HG03460 (cell line): ENCODE measurements around the gene XXYLT1.

Experiments
- ATAC-seq: cut with Tn5 transposase; IDR thresholded peaks from one replicate; pipeline ENCODE4 v1.9.1; 2021; ENCODE audit not compliant: unreplicated experiment

Gene XXYLT1

GRCh38 chr3:195135917-195136316 is 135.0 kb downstream of the XXYLT1 start:
- no peak for ATAC-seq

GRCh38 chr3:195134431-195134830 is 136.5 kb downstream of the XXYLT1 start:
- no peak for ATAC-seq

DNA sequence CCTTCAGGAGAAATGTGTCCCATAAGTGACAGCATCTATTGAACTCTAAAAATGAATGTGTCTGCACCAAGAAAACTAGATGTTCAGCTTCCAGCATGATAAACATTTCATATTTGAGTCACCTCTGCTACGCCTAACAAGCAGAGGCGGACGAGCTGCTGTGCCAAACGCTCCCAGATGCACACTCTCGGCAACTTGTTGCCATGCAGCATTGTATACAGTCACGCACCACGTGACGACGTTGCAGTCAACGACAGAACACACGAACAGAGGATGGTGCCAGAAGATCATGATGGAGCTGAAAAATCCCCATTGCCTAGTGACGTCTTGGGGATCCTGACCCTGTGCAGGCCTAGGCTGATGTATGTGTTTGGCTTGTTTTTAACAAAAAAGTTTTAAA is 137.5 kb downstream of the XXYLT1 start:
- no peak for ATAC-seq

GRCh38 chr3:195133013-195133412 is 137.9 kb downstream of the XXYLT1 start:
- ATAC-seq, result no peak

- ATAC-seq, result no peak
Measured at GRCh38 chr3:195131176-195131575, 139.8 kb downstream of the XXYLT1 start.

- ATAC-seq, result peak; percentile 92
Measured at GRCh38 chr3:195129644-195130492, 141.1 kb downstream of the XXYLT1 start.

GRCh38 chr3:195129072-195129643 is 141.8 kb downstream of the XXYLT1 start:
- ATAC-seq, result no peak

GRCh38 chr3:195128255-195129071 is 142.5 kb downstream of the XXYLT1 start:
- no peak for ATAC-seq

- no peak for ATAC-seq
Measured at GRCh38 chr3:195126056-195126605, 144.8 kb downstream of the XXYLT1 start.

GRCh38 chr3:195125646-195126045 is 145.3 kb downstream of the XXYLT1 start:
- ATAC-seq, result no peak

DNA sequence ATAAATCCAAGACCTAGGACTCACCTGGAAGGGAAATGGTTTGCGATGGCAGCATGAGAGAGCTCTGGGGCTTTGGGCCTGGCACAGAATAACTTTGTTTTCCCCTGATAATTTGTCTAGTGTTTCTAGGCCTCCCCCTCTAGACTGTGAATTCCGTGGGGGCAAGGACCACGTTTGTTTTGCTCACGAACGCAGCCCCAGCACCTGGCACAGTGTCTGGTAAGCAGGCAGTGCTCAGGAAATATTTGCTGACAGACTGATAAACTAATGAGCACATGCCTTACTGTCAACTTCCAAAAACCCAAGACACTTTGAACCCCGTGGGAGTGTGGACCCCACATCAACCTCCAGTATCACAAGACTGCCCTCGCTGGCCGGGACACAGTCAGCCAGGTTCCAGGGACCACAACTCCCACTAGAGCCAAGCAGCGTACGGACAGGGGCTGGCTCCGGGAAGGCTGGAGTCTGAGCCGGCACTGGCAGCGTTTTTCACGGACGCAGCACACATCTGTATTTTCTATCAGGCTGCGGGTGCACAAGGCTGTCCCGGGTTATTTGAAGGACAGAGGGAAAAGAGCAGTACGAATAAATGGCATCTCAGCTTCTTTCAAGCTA is 146.5 kb downstream of the XXYLT1 start:
- ATAC-seq, result no peak

GRCh38 chr3:195123281-195123691 is 147.7 kb downstream of the XXYLT1 start:
- no peak for ATAC-seq

- ATAC-seq, result no peak
Measured at GRCh38 chr3:195122261-195122660, 148.7 kb downstream of the XXYLT1 start.

DNA sequence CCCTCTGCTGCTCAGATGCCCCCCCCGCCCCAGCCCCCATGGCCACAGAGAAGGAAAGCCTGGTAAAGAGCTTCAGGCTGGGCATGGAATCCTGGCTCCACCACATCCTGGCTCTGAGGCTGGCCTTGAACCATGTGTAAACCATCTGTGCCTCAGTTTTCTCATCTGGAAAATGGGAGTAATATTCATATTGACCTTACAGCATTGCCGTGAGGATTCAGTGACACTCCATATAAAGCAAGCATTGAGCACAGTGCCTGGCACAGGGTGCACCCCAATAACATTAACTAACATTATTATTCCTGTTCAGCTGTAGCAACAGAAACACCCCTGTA is 150.7 kb downstream of the XXYLT1 start:
- ATAC-seq, result no peak

DNA sequence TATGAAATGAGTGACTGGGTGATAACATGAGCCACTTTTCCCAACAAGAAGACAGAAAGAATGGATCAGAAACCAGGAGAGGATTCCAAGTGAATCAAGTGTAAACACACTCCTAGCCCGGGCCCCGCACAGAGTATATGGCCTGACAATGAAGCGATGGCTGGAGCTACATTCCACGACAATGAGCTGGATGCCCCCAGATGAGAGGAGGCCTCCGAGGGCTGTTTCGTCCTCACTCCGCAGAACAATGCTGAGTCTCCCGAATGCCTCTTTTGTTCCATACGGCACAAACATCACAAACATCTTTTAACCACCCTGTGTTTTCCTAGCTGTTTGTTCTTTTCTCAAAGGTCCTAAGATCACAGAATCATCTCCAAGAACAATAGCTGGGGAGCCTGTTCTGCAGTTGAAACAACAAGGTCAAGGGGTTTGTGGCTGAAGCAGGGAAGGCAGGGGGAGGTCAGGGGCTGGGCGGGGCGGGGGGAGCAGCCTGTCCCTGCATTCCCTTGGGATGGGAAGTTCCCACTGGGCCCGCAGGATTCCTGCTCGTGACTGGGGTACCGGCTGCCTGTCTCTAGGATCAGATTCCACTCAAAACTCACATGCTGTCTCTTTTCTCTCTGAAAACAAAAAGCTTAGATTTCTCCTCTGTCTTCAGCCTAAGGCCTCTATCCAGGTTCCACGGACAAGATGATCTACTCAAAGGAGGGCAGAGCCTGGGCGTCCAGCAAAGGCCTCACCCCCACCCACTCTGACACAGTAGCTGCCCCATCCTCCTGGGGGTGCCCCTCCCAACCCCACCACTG is 151.3 kb downstream of the XXYLT1 start:
- ATAC-seq, result no peak

GRCh38 chr3:195118671-195119070 is 152.3 kb downstream of the XXYLT1 start:
- ATAC-seq, result no peak

DNA sequence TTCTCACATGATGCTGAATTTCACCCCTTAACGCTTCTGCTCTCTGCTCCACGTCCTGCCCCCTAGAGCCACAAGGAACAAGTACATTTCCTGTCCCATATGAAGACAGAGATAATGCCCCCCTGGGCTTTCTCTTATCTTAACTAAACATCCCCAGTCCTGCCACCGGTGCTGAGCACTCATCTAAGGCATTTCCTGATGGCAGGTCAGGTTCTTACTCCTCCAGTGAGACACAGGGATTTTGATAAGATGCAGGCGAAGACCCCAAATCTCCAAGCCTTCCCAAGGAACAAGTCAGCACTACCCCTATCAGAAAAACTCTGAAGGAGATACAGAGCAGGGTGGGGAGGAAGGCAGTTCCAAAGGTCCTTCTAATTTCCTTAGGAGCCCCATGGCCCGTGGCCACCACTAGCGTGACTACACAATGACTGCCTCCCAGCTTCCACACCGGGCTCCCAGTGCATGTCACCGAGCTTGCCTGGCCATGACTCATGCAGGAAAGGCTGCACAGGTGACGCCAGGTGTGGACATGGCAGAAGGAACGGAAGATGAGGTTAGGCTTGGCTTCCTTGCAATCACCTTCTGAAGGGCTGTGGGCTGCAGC is 152.9 kb downstream of the XXYLT1 start:
- ATAC-seq, result no peak

DNA sequence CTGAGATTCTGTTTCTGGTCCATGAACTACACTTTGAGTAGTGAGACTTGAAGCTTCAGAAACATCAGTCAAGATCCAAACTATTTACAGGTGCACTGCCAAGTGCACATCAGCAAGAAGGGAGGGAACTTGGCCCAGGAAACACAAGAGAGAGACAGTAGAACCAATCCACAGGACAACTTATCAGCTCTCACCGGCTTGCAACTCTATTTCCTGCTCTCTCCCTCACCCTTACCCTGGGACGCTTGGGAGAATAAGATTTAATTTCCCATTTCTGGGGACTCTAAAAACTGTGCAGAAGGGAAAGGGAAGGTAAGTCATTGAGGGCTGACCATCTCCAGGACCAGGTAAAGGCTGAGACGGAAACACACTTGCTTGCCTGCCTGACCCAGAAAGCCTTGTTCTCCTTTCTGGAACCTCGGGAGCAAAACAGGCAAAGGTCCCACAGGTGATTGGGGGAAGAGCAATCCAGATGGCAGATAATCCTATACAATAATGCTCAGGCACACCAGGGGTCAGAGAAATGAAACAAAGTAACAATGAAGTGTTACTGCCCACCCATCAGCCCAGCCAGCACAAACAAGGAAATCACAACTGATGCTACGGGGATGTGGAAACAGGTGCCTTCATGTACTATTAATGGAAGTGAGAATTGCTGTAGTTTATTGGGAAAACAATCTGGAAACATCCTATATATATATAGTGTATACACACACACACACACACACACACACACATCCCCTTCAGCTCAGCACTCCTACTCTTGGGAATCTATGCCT is 154.4 kb downstream of the XXYLT1 start:
- ATAC-seq, result no peak
